ENCODE measurements around the gene BCAS1. TPM values are rescaled to one million over a fixed set of nuclear protein-coding genes. Genes with fewer than 3 reads are reported as not detected.

The BCAS1 gene
- total and polyA plus RNA-seq, 2 donors (not counting 1 experiment from before 2014, with no cell fraction given): 0.97 to 1.1 TPM

DNA sequence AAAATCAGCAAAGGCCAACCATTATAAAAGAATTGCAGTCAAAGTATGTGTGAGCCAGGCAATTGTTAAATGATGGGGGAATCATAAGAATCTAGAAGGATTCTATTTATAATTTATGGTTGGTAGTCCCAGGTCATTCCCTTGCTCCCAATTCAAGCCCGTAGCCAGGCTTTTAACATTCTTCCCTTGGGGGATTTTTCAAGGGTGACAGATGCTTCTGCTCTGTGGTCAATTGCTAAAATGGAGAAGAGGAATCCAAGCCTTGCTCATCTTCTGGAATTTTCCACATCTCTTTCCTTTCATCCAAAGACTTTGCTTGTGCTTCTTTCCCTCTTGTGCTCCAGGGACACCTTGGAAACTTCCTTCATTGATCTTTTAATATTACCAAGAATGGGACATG, 18.0 kb upstream of the BCAS1 start:
- CTCF ChIA-PET: no interaction called here

DNA sequence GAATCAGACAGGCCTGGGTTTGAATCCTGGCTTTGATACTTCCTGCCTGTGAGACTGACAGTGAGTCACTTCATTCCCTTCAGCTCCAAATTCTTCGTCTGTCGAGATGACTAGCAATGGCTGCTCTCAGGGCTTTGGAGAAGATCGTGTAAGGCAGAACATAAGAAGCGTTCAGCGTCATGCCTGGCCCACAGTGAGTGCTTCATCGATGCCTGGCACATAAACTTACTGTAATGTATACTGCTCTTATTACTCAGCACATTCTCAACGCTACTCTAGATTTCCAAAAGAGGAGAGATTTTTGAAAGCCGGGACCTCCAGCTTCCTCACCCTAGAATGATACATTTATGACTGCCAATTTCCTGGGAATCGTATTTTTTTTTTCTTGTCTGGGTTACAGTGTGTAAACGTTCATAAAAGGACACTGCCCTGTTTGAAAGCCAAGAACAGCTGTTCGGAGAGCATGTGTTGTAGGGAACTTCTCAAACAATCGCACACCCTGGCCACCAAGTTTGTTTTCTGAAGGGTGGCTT, 16.2 kb upstream of the BCAS1 start:
- CTCF ChIA-PET: no interaction called here

More for the DNA sequence above, 18.0 kb upstream of the BCAS1 start:
- Histone ChIP-seq H3K27ac (ENCODE audit: low read length in 2 of 2) (no peak overlapping the region), H3K79me2 (ENCODE audit: control insufficient read depth, insufficient read depth, low read length) (no peaks in the 10 kb centered on the region), H3K9ac (ENCODE audit: low read length) (no peak overlapping the region), H3K36me3 (replicated peaks in 1 of 2; ENCODE audit: control extremely low read depth in 1 of 2, control insufficient read depth in 1 of 2, extremely low read depth in 1 of 2, insufficient read depth in 2 of 2, low read length in 1 of 2) (no peaks in the 10 kb centered on the region), H2AFZ (ENCODE audit: insufficient read depth, low read depth, low read length, poor library complexity, severe bottlenecking) (no peak overlapping the region), H3K27me3 (replicated peaks in 1 of 4; ENCODE audit: control extremely low read depth in 1 of 4, control insufficient read depth in 3 of 4, insufficient read depth in 4 of 4, low read length in 3 of 4) (no peaks in the 10 kb centered on the region), H3K9me3 (ENCODE audit: control extremely low read depth in 1 of 3, control insufficient read depth in 2 of 3, insufficient read depth in 1 of 3, low read length in 2 of 3) (peaks cover 0 to 4% (median 0%) of the 10 kb centered on the region in 3 donors), H4K20me1 (ENCODE audit: control insufficient read depth, insufficient read depth, low read length, poor library complexity, severe bottlenecking) (no peaks in the 10 kb centered on the region), H3K4me3 (ENCODE audit: control extremely low read depth in 1 of 5, extremely low read depth in 1 of 5, insufficient read depth in 1 of 5, low read depth in 2 of 5, low read length in 4 of 5) (no peak overlapping the region), H3K4me2 (replicated peaks; ENCODE audit: low read depth, low read length, poor library complexity, severe bottlenecking) (no peak overlapping the region), H3K4me1 (ENCODE audit: control insufficient read depth in 2 of 2, insufficient read depth in 2 of 2, low read length in 2 of 2) (peaks cover 10 to 13% of the 10 kb centered on the region in 2 donors)
- no peak overlapping the region for H3K4me3 Mint-ChIP-seq
- no CpG with 5 or more reads among the region's 1 CpG for WGBS (ENCODE audit: insufficient coverage)
- ATAC-seq (ENCODE audit: low read depth) (no peak), DNase-seq (no peak)
- H3K4me1 Mint-ChIP-seq: peaks cover 21% of the 10 kb centered on the region
- POLR2A ChIA-PET: no interaction called here
- H3K9me3 Mint-ChIP-seq (ENCODE audit: insufficient read depth): no peaks in the 10 kb centered on the region
- TF ChIP-seq, protein P1, sequence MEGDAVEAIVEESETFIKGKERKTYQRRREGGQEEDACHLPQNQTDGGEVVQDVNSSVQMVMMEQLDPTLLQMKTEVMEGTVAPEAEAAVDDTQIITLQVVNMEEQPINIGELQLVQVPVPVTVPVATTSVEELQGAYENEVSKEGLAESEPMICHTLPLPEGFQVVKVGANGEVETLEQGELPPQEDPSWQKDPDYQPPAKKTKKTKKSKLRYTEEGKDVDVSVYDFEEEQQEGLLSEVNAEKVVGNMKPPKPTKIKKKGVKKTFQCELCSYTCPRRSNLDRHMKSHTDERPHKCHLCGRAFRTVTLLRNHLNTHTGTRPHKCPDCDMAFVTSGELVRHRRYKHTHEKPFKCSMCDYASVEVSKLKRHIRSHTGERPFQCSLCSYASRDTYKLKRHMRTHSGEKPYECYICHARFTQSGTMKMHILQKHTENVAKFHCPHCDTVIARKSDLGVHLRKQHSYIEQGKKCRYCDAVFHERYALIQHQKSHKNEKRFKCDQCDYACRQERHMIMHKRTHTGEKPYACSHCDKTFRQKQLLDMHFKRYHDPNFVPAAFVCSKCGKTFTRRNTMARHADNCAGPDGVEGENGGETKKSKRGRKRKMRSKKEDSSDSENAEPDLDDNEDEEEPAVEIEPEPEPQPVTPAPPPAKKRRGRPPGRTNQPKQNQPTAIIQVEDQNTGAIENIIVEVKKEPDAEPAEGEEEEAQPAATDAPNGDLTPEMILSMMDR (IDR thresholded peaks at IDR 0.05): no peak
- no peak for TF ChIP-seq EZH2 (IDR thresholded peaks at IDR 0.05; ENCODE audit: borderline replicate concordance, insufficient read depth, low read depth, low read length, poor library complexity, severe bottlenecking)
- H3K27me3 Mint-ChIP-seq: no peaks in the 10 kb centered on the region
- intact Hi-C loops (cut with micrococcal nuclease): no loop called here
- no peak overlapping the region for H3K27ac Mint-ChIP-seq

More for the DNA sequence above, 16.2 kb upstream of the BCAS1 start:
- intact Hi-C loops (cut with micrococcal nuclease): no loop called here
- Histone ChIP-seq H3K4me1 (ENCODE audit: control insufficient read depth in 2 of 2, insufficient read depth in 2 of 2, low read length in 2 of 2) (peaks cover 13 to 17% of the 10 kb centered on the region in 2 donors), H3K9ac (ENCODE audit: low read length) (no peak overlapping the region), H3K27me3 (replicated peaks in 1 of 4; ENCODE audit: control extremely low read depth in 1 of 4, control insufficient read depth in 3 of 4, insufficient read depth in 4 of 4, low read length in 3 of 4) (no peaks in the 10 kb centered on the region), H3K4me3 (ENCODE audit: control extremely low read depth in 1 of 5, extremely low read depth in 1 of 5, insufficient read depth in 1 of 5, low read depth in 2 of 5, low read length in 4 of 5) (no peak overlapping the region), H3K4me2 (replicated peaks; ENCODE audit: low read depth, low read length, poor library complexity, severe bottlenecking) (no peak overlapping the region), H3K36me3 (replicated peaks in 1 of 2; ENCODE audit: control extremely low read depth in 1 of 2, control insufficient read depth in 1 of 2, extremely low read depth in 1 of 2, insufficient read depth in 2 of 2, low read length in 1 of 2) (no peaks in the 10 kb centered on the region), H3K27ac (ENCODE audit: low read length in 2 of 2) (no peak overlapping the region), H3K9me3 (ENCODE audit: control extremely low read depth in 1 of 3, control insufficient read depth in 2 of 3, insufficient read depth in 1 of 3, low read length in 2 of 3) (peaks cover 0 to 4% (median 0%) of the 10 kb centered on the region in 3 donors), H2AFZ (ENCODE audit: insufficient read depth, low read depth, low read length, poor library complexity, severe bottlenecking) (no peak overlapping the region), H3K79me2 (ENCODE audit: control insufficient read depth, insufficient read depth, low read length) (no peaks in the 10 kb centered on the region), H4K20me1 (ENCODE audit: control insufficient read depth, insufficient read depth, low read length, poor library complexity, severe bottlenecking) (no peaks in the 10 kb centered on the region)
- no peak for TF ChIP-seq EZH2 (IDR thresholded peaks at IDR 0.05; ENCODE audit: borderline replicate concordance, insufficient read depth, low read depth, low read length, poor library complexity, severe bottlenecking)
- TF ChIP-seq, protein P1 (IDR thresholded peaks at IDR 0.05): no peak
- H3K27me3 Mint-ChIP-seq: no peaks in the 10 kb centered on the region
- POLR2A ChIA-PET: no interaction called here
- no peak for ATAC-seq (ENCODE audit: low read depth)
- H3K9me3 Mint-ChIP-seq (ENCODE audit: insufficient read depth): no peaks in the 10 kb centered on the region
- 98% methylated on average over 7 of the region's 12 CpGs for WGBS (ENCODE audit: insufficient coverage)
- H3K27ac Mint-ChIP-seq: no peak overlapping the region
- DNase-seq: no peak
- H3K4me1 Mint-ChIP-seq: peaks cover 29% of the 10 kb centered on the region
- H3K4me3 Mint-ChIP-seq: no peak overlapping the region

Data from B cell (primary cell).